Esophagus muscularis mucosa (tissue), 4 donors: ENCODE results near the gene SCAMP3.

Experiments used
- CTCF ChIP-seq, 3 experiments: fragments of 200-600 bp in 2 of 3; fragments of 450-650 bp in 1 of 3; sonication (generic) in 2 of 3; IDR thresholded peaks; one replicate each; pipeline ENCODE4 v1.5.1; 2017 to 2019; ENCODE audit warnings: antibody characterized with exemption in 3 of 3, mild to moderate bottlenecking in 2 of 3, moderate library complexity in 1 of 3
- EP300 ChIP-seq: sonication (generic); formaldehyde crosslinking; IDR thresholded peaks from one replicate; pipeline ENCODE4 v1.6.1; 2017; ENCODE audit warnings: antibody characterized with exemption
- POLR2A ChIP-seq: fragments of 450-650 bp; IDR thresholded peaks from one replicate; pipeline ENCODE4 v1.6.1; 2017; ENCODE audit warnings: antibody characterized with exemption, moderate library complexity, mild to moderate bottlenecking, low read depth
- POLR2AphosphoS5 ChIP-seq, 2 donors: sonication (generic); formaldehyde crosslinking; IDR thresholded peaks; one replicate each; pipeline ENCODE4 v1.6.1; 2017; ENCODE audit warnings: antibody characterized with exemption in 2 of 2

DNA sequence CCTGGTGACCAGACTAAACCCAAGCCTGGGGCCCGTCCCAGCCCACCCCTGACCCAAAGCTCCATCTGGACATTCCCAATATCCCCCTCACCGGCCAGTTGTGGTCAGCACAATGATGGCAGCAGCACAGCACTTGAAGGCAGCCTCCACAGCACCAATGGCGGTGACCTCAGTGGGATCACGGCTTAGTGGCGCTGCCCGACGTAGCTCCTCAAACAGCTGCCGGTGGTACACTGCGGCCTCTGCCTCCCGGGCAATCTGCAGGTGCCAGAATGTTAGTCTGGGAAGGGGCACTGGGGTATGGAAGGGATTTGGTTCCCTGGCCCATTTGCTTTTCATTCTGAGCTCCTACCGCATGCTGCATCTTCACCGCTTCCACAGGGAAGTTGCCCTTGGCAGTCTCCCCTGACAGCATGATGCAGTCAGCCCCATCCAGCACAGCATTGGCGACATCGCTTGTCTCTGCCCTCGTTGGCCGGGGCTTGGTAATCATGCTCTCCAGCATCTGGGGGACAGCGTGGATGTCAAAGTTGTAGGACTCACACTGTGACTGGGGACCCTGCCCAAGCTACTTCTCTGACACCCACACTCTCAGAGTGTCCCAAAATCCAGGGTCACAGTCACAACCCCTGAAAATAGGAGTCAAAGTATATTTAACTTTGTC is 31.1 kb upstream of the SCAMP3 start:
- TF ChIP-seq POLR2A (no peak), CTCF (IDR thresholded peaks at IDR 0.05) (no peak), POLR2AphosphoS5 (IDR thresholded peaks at IDR 0.05) (no peak), EP300 (no peak)
